BLaER1 treated with 17β-estradiol and CSF1 and Interleukin-3, amounts not matched to agents 10 nM and 100 nM (cell line): Measurements from ENCODE around the gene SPINT1.

Experiments used
- H3K27ac ChIP-seq, 11 experiments: shearing (Covaris generic); formaldehyde crosslinking; 2 replicates each; pipeline ENCODE4 v1.8.1; 2022
- H3K27me3 ChIP-seq, 11 experiments: shearing (Covaris generic); formaldehyde crosslinking; 2 replicates each; pipeline ENCODE4 v1.8.1; 2022
- H3K36me3 ChIP-seq, 11 experiments: shearing (Covaris generic); formaldehyde crosslinking; 2 replicates each; pipeline ENCODE4 v1.8.1; 2022
- H3K4me1 ChIP-seq, 10 experiments: shearing (Covaris generic); formaldehyde crosslinking; 2 replicates each; pipeline ENCODE4 v1.8.1; 2022
- H3K4me2 ChIP-seq, 11 experiments: shearing (Covaris generic); formaldehyde crosslinking; 2 replicates each; pipeline ENCODE4 v1.8.1; 2022
- H3K4me3 ChIP-seq, 10 experiments: shearing (Covaris generic); formaldehyde crosslinking; 2 replicates each; pipeline ENCODE4 v1.8.1; 2022
- H3K9ac ChIP-seq, 11 experiments: shearing (Covaris generic); formaldehyde crosslinking; 2 replicates each; pipeline ENCODE4 v1.8.1; 2022
- H3K9me3 ChIP-seq, 11 experiments: shearing (Covaris generic); formaldehyde crosslinking; replicated peaks in 1 of 11; 2 replicates each; pipeline ENCODE4 v1.8.1; 2022
- H4K20me1 ChIP-seq, 11 experiments: shearing (Covaris generic); formaldehyde crosslinking; 2 replicates each; pipeline ENCODE4 v1.8.1; 2022
- Cebpa-rat ChIP-seq, 11 experiments: shearing (Covaris generic); IDR thresholded peaks; 2 replicates each; pipeline ENCODE4 v1.8.1; 2022

Gene SPINT1

GRCh38 chr15:40838756-40839155, 5.1 kb upstream of the SPINT1 start:
- no peak overlapping the region for H3K4me2 ChIP-seq
- H3K4me1 ChIP-seq = peaks cover 0 to 8% (median 6%) of the 10 kb centered on the region in 10 experiments; a peak in 9 of 20 replicates
- H4K20me1 ChIP-seq = no peaks in the 10 kb centered on the region
- H3K27me3 ChIP-seq = peaks cover 0 to 6% (median 0%) of the 10 kb centered on the region in 11 experiments; a peak in 4 of 22 replicates
- H3K4me3 ChIP-seq = no peak overlapping the region
- H3K9ac ChIP-seq = no peak overlapping the region
- TF ChIP-seq Cebpa-rat (IDR thresholded peaks at IDR 0.05) = no peak
- H3K27ac ChIP-seq = no peak overlapping the region
- no peaks in the 10 kb centered on the region for H3K36me3 ChIP-seq
- no peaks in the 10 kb centered on the region for H3K9me3 ChIP-seq

- Histone ChIP-seq H3K9ac (no peak overlapping the region), H3K4me2 (no peak overlapping the region), H3K9me3 (no peaks in the 10 kb centered on the region), H3K4me3 (no peak overlapping the region), H3K4me1 (peaks cover 19 to 32% (median 28%) of the 10 kb centered on the region in 10 experiments), H3K27me3 (peaks cover 0 to 6% (median 0%) of the 10 kb centered on the region in 11 experiments; a peak in 5 of 22 replicates), H3K36me3 (0 out of 22 replicates have a peak, but pooled peaks cover 0 to 4% (median 0%) of the 10 kb centered on the region in 11 experiments), H4K20me1 (peaks cover 0 to 13% (median 0%) of the 10 kb centered on the region in 11 experiments; a peak in 3 of 22 replicates), H3K27ac (no peak overlapping the region)
- TF ChIP-seq Cebpa-rat (IDR thresholded peaks at IDR 0.05) = no peak
Measured at GRCh38 chr15:40841741-40842140, 2.1 kb upstream of the SPINT1 start.

GRCh38 chr15:40843261-40843884, 475 bp upstream of the SPINT1 start:
- Histone ChIP-seq H3K27ac (peak overlapping the region; percentile 66 to 82 (median 75); a peak in 21 of 22 replicates), H3K27me3 (peaks cover 0 to 6% (median 0%) of the 10 kb centered on the region in 11 experiments; a peak in 5 of 22 replicates), H3K9ac (peak overlapping the region; percentile 74 to 89 (median 84)), H4K20me1 (peaks cover 0 to 26% (median 6%) of the 10 kb centered on the region in 11 experiments; a peak in 9 of 22 replicates), H3K9me3 (no peaks in the 10 kb centered on the region), H3K4me2 (peak overlapping the region; percentile 77 to 100 (median 95)), H3K4me1 (peaks cover 34 to 48% (median 44%) of the 10 kb centered on the region in 10 experiments), H3K4me3 (peak overlapping the region; percentile 75 to 96 (median 90)), H3K36me3 (peaks cover 0 to 4% (median 0%) of the 10 kb centered on the region in 11 experiments; a peak in 1 of 22 replicates)
- no peak for TF ChIP-seq Cebpa-rat (IDR thresholded peaks at IDR 0.05)

- Histone ChIP-seq H3K36me3 (peaks cover 2 to 10% (median 6%) of the 10 kb centered on the region in 11 experiments; a peak in 17 of 22 replicates), H3K9ac (peak overlapping the region; percentile 74 to 89 (median 84)), H3K4me2 (peak overlapping the region; percentile 77 to 100 (median 95)), H3K4me3 (peak overlapping the region; percentile 75 to 96 (median 90)), H3K27ac (peak overlapping the region; percentile 66 to 82 (median 75)), H3K4me1 (peaks cover 35 to 49% (median 44%) of the 10 kb centered on the region in 10 experiments), H3K27me3 (peaks cover 0 to 6% (median 0%) of the 10 kb centered on the region in 11 experiments; a peak in 5 of 22 replicates), H4K20me1 (peaks cover 0 to 28% (median 6%) of the 10 kb centered on the region in 11 experiments; a peak in 9 of 22 replicates), H3K9me3 (no peaks in the 10 kb centered on the region)
- no peak for TF ChIP-seq Cebpa-rat (IDR thresholded peaks at IDR 0.05)
Measured at GRCh38 chr15:40844696-40845030, 815 bp downstream of the SPINT1 start.

GRCh38 chr15:40845036-40845435, 1.2 kb downstream of the SPINT1 start:
- no peak for TF ChIP-seq Cebpa-rat (IDR thresholded peaks at IDR 0.05)
- Histone ChIP-seq H3K27me3 (peaks cover 0 to 6% (median 0%) of the 10 kb centered on the region in 11 experiments; a peak in 5 of 22 replicates), H3K4me2 (peak overlapping the region; percentile 77 to 100 (median 95)), H4K20me1 (peaks cover 0 to 28% (median 6%) of the 10 kb centered on the region in 11 experiments; a peak in 9 of 22 replicates), H3K27ac (peak overlapping the region; percentile 71 to 82 (median 76); a peak in 19 of 22 replicates), H3K36me3 (peaks cover 4 to 13% (median 10%) of the 10 kb centered on the region in 11 experiments; a peak in 20 of 22 replicates), H3K9ac (peak overlapping the region; percentile 74 to 89 (median 84)), H3K4me1 (peaks cover 35 to 49% (median 44%) of the 10 kb centered on the region in 10 experiments), H3K9me3 (no peaks in the 10 kb centered on the region), H3K4me3 (peak overlapping the region; percentile 75 to 96 (median 90))

- no peak for TF ChIP-seq Cebpa-rat (IDR thresholded peaks at IDR 0.05)
- no peaks in the 10 kb centered on the region for H3K9me3 ChIP-seq
- peak overlapping the region; percentile 74 to 89 (median 84); a peak in 21 of 22 replicates for H3K9ac ChIP-seq
- H3K27me3 ChIP-seq = peaks cover 0 to 6% (median 0%) of the 10 kb centered on the region in 11 experiments; a peak in 5 of 22 replicates
- peak overlapping the region; percentile 77 to 100 (median 95) for H3K4me2 ChIP-seq
- H3K27ac ChIP-seq = peak overlapping the region; percentile 55 to 82 (median 75); a peak in 19 of 22 replicates
- H3K4me3 ChIP-seq = peak overlapping the region; percentile 75 to 96 (median 90)
- peaks cover 35 to 49% (median 44%) of the 10 kb centered on the region in 10 experiments for H3K4me1 ChIP-seq
- peaks cover 0 to 30% (median 11%) of the 10 kb centered on the region in 11 experiments; a peak in 13 of 22 replicates for H4K20me1 ChIP-seq
- peaks cover 10 to 20% (median 16%) of the 10 kb centered on the region in 11 experiments for H3K36me3 ChIP-seq
Measured at GRCh38 chr15:40845511-40846284, 1.9 kb downstream of the SPINT1 start.

GRCh38 chr15:40846841-40847222, 3.0 kb downstream of the SPINT1 start:
- Histone ChIP-seq H3K9me3 (no peaks in the 10 kb centered on the region), H3K36me3 (peaks cover 14 to 31% (median 26%) of the 10 kb centered on the region in 11 experiments), H3K4me3 (peak overlapping the region; percentile 8 to 96 (median 90); a peak in 17 of 20 replicates), H3K9ac (peak overlapping the region; percentile 48 to 89 (median 84); a peak in 21 of 22 replicates), H3K27me3 (peaks cover 0 to 6% (median 0%) of the 10 kb centered on the region in 11 experiments; a peak in 5 of 22 replicates), H4K20me1 (peaks cover 0 to 32% (median 12%) of the 10 kb centered on the region in 11 experiments; a peak in 13 of 22 replicates), H3K27ac (peak overlapping the region; percentile 4 to 82 (median 75); a peak in 20 of 22 replicates), H3K4me1 (peaks cover 35 to 49% (median 44%) of the 10 kb centered on the region in 10 experiments), H3K4me2 (peak overlapping the region; percentile 77 to 100 (median 95))
- no peak for TF ChIP-seq Cebpa-rat (IDR thresholded peaks at IDR 0.05)

- Histone ChIP-seq H3K4me1 (peaks cover 35 to 49% (median 44%) of the 10 kb centered on the region in 10 experiments), H3K27ac (peak overlapping the region in 10 of 11 experiments; percentile 55 to 82 (median 75); a peak in 20 of 22 replicates), H3K9ac (peak overlapping the region; percentile 48 to 89 (median 84); a peak in 21 of 22 replicates), H3K9me3 (no peaks in the 10 kb centered on the region), H4K20me1 (peaks cover 0 to 32% (median 12%) of the 10 kb centered on the region in 11 experiments; a peak in 13 of 22 replicates), H3K4me3 (peak overlapping the region; percentile 8 to 96 (median 90); a peak in 17 of 20 replicates), H3K36me3 (peaks cover 20 to 37% (median 31%) of the 10 kb centered on the region in 11 experiments), H3K4me2 (peak overlapping the region; percentile 77 to 100 (median 95)), H3K27me3 (peaks cover 0 to 6% (median 0%) of the 10 kb centered on the region in 11 experiments; a peak in 5 of 22 replicates)
- no peak for TF ChIP-seq Cebpa-rat (IDR thresholded peaks at IDR 0.05)
Measured at GRCh38 chr15:40847223-40847961, 3.5 kb downstream of the SPINT1 start.
